Natural killer cell (primary cell): ENCODE measurements around the gene YWHAG. TPM values are rescaled to one million over a fixed set of nuclear protein-coding genes. Genes with fewer than 3 reads are reported as not detected.
"Not testable (repeated sequence)": the region's sequence is repeated elsewhere in the genome, so short reads cannot be mapped to it uniquely, and the experiment has no call there.

Experiments
- ATAC-seq, 3 donors: fragments of 150-1000 bp in 2 of 3; fragments of 200-7000 bp in 1 of 3; cut with Tn5 transposase; 1 replicate in 1 of 3; 2 replicates in 2 of 3; pipeline ENCODE4 v1.10.0; 2021; ENCODE audit warnings: mild to moderate bottlenecking in 2 of 3, moderate library complexity in 2 of 3
- DNase-seq, 2 donors: peaks; one replicate each; pipeline versions ENCODE4 v3.0.0 to v3.0.0-alpha.2; 2013 to 2021; ENCODE audit warnings: mixed read lengths in 1 of 2
- H3K27ac ChIP-seq: one replicate; pipeline ENCODE4 v1.5.1; 2013; ENCODE audit warnings: mild to moderate bottlenecking, low read length
- H3K27me3 ChIP-seq: one replicate; pipeline ENCODE4 v1.6.1; 2013; ENCODE audit warnings: low read length; ENCODE audit not compliant: control insufficient read depth, insufficient read depth
- H3K36me3 ChIP-seq: one replicate; pipeline ENCODE4 v1.6.1; 2013; ENCODE audit warnings: low read length; ENCODE audit not compliant: control insufficient read depth, insufficient read depth
- H3K4me1 ChIP-seq: one replicate; pipeline ENCODE4 v1.6.1; 2013; ENCODE audit warnings: low read length; ENCODE audit not compliant: control insufficient read depth, insufficient read depth
- H3K4me3 ChIP-seq: one replicate; pipeline ENCODE4 v1.5.1; 2013; ENCODE audit warnings: low read length
- H3K9me3 ChIP-seq: one replicate; pipeline ENCODE4 v1.6.1; 2013; ENCODE audit warnings: low read length; ENCODE audit not compliant: control insufficient read depth, insufficient read depth
- H3K27ac Mint-ChIP-seq, 2 donors: one replicate each; pipeline ENCODE4 v1.8.0; 2022; ENCODE audit warnings: mild to moderate bottlenecking in 2 of 2, mixed read lengths in 2 of 2, moderate library complexity in 1 of 2
- H3K27me3 Mint-ChIP-seq, 2 donors: one replicate each; pipeline ENCODE4 v1.8.0; 2022; ENCODE audit warnings: low read depth in 2 of 2, mixed read lengths in 2 of 2
- H3K36me3 Mint-ChIP-seq: one replicate; pipeline ENCODE4 v1.8.0; 2022; ENCODE audit warnings: mixed read lengths
- H3K4me1 Mint-ChIP-seq, 2 donors: one replicate each; pipeline ENCODE4 v1.8.0; 2022; ENCODE audit warnings: mixed read lengths in 2 of 2
- H3K4me3 Mint-ChIP-seq: one replicate; pipeline ENCODE4 v1.8.0; 2022; ENCODE audit warnings: mild to moderate bottlenecking, moderate library complexity, mixed read lengths
- H3K9me3 Mint-ChIP-seq, 2 donors: one replicate each; pipeline ENCODE4 v1.8.0; 2022; ENCODE audit warnings: mixed read lengths in 2 of 2
- WGBS: methylation state at CpG from one replicate; pipeline ENCODE4 v1.1.7; 2013; ENCODE audit warnings: missing lambda C conversion rate; ENCODE audit not compliant: insufficient coverage; 5-methylcytosine and 5-hydroxymethylcytosine counted together
- intact Hi-C: fragments of 100-400 bp; cut with micrococcal nuclease; formaldehyde crosslinking; loops from one replicate; pipeline ENCODE4 v1.14.2; 2022
- total RNA-seq, 4 donors: library from RNA; stranded (reverse); fragments of 120-200 nt in 1 of 4; gene quantifications; one replicate each; pipeline versions ENCODE4 v1.2.3 to v1.2.4, GENCODE V29; 2013 to 2022
- TF ChIP-seq, protein P1 (sequence below): fragments of 200-600 bp; IDR thresholded peaks from one replicate; pipeline ENCODE4 v1.8.0; 2022; ENCODE audit warnings: antibody characterized with exemption

The YWHAG gene
- total RNA-seq, 3 donors from 2014 or later (not counting 1 experiment from before 2014, with no cell fraction given), result 21.4 to 28.9 (median 27.4) TPM

DNA sequence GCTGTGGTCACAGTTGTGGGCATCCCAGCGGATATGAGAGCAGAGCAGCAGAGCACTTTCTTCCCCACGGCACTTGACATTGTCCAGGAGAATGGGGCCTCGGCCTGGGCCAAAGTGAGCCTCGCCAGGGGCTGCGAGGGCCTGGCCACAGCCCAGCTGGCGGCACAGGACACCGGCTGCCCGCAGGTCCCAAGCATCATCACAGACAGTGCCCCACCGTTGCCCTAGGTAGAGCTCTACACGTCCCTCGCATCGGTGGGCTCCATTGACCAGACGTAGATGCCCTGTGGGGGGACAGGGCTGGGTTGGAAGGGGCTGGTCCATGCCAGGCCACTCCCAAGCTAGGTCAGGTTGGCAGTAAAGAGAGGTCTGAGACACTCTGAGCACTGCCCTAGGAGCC, 31.3 kb upstream of the YWHAG start:
- Histone ChIP-seq H3K9me3 (no peaks in the 10 kb centered on the region), H3K4me1 (peaks cover 14% of the 10 kb centered on the region), H3K4me3 (no peak overlapping the region), H3K27ac (no peak overlapping the region), H3K36me3 (no peaks in the 10 kb centered on the region), H3K27me3 (no peaks in the 10 kb centered on the region)
- Mint-ChIP-seq H3K36me3 (no peaks in the 10 kb centered on the region), H3K27ac (no peak overlapping the region), H3K4me1 (peaks cover 5 to 9% of the 10 kb centered on the region in 2 donors), H3K27me3 (no peaks in the 10 kb centered on the region), H3K9me3 (no peaks in the 10 kb centered on the region), H3K4me3 (peak overlapping the region; percentile 6)
- 96% methylated on average over 13 of the region's 13 CpGs for WGBS
- no peak for ATAC-seq
- intact Hi-C loops, result no loop called here
- TF ChIP-seq, protein P1, sequence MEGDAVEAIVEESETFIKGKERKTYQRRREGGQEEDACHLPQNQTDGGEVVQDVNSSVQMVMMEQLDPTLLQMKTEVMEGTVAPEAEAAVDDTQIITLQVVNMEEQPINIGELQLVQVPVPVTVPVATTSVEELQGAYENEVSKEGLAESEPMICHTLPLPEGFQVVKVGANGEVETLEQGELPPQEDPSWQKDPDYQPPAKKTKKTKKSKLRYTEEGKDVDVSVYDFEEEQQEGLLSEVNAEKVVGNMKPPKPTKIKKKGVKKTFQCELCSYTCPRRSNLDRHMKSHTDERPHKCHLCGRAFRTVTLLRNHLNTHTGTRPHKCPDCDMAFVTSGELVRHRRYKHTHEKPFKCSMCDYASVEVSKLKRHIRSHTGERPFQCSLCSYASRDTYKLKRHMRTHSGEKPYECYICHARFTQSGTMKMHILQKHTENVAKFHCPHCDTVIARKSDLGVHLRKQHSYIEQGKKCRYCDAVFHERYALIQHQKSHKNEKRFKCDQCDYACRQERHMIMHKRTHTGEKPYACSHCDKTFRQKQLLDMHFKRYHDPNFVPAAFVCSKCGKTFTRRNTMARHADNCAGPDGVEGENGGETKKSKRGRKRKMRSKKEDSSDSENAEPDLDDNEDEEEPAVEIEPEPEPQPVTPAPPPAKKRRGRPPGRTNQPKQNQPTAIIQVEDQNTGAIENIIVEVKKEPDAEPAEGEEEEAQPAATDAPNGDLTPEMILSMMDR, result no peak
- DNase-seq, result no peak

DNA sequence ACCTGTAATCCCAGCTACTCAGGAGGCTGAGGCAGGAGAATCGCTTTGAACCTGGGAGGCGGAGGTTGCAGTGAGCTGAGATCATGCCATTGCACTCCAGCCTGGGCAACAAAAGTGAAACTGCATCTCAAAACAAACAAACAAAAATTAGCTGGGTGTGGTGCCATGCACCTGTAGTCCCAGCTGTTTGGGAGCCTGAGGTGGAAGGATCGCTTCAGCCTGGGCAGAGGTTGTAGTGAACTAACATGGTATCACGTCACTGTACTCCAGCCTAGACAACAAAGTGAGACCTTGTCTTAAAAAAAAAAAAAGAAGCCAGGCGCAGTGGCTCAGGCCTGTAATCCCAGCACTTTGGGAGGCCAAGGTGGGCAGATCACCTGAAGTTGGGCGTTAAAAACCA, 29.0 kb upstream of the YWHAG start:
- H3K4me1 Mint-ChIP-seq, H3K9me3 Mint-ChIP-seq, H3K27me3 ChIP-seq, ATAC-seq, intact Hi-C loops, H3K36me3 Mint-ChIP-seq, H3K27ac Mint-ChIP-seq, H3K4me1 ChIP-seq, H3K27me3 Mint-ChIP-seq, H3K27ac ChIP-seq, H3K36me3 ChIP-seq, DNase-seq, H3K4me3 ChIP-seq, H3K9me3 ChIP-seq, H3K4me3 Mint-ChIP-seq: not testable (repeated sequence)
- 91% methylated on average over 6 of the region's 6 CpGs for WGBS

DNA sequence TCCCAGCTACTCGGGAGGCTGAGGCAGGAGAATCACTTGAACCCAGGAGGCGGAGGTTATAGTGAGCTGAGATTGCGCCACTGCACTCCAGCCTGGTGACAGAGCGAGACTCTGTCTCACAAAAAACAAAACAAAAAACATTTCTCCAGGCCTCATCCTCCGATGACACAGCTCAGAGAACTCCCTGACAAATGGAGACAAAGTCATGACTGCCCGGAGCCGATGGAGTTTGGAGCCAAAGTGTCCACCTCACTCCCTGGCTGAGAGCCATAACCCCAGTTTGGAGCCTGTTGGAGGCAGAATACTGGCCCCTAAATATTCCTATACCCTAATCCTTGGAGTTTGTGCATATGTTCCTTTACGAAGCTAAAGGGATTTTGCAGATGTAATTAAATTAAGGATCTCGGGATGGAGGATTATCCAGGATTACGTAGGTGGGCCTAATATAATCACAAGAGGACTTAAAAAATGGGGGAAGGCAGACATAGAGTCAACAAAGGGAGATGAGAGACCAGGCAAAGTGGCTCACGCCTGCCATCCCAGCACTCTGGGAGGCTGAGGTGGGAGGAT, 28.0 kb upstream of the YWHAG start:
- H3K27me3 Mint-ChIP-seq, result no peaks in the 10 kb centered on the region
- WGBS, result 93% methylated on average over 11 of the region's 11 CpGs
- DNase-seq, result no peak
- H3K4me1 ChIP-seq, result no peaks in the 10 kb centered on the region
- no peaks in the 10 kb centered on the region for H3K27me3 ChIP-seq
- H3K27ac Mint-ChIP-seq, result no peak overlapping the region
- ATAC-seq, result no peak
- H3K4me3 Mint-ChIP-seq, result no peak overlapping the region
- H3K36me3 Mint-ChIP-seq, result no peaks in the 10 kb centered on the region
- no peaks in the 10 kb centered on the region for H3K36me3 ChIP-seq
- H3K27ac ChIP-seq, result no peak overlapping the region
- TF ChIP-seq, protein P1, result no peak
- no peaks in the 10 kb centered on the region for H3K9me3 ChIP-seq
- intact Hi-C loops, result no loop called here
- H3K9me3 Mint-ChIP-seq, result no peaks in the 10 kb centered on the region
- no peaks in the 10 kb centered on the region for H3K4me1 Mint-ChIP-seq
- H3K4me3 ChIP-seq, result no peak overlapping the region

DNA sequence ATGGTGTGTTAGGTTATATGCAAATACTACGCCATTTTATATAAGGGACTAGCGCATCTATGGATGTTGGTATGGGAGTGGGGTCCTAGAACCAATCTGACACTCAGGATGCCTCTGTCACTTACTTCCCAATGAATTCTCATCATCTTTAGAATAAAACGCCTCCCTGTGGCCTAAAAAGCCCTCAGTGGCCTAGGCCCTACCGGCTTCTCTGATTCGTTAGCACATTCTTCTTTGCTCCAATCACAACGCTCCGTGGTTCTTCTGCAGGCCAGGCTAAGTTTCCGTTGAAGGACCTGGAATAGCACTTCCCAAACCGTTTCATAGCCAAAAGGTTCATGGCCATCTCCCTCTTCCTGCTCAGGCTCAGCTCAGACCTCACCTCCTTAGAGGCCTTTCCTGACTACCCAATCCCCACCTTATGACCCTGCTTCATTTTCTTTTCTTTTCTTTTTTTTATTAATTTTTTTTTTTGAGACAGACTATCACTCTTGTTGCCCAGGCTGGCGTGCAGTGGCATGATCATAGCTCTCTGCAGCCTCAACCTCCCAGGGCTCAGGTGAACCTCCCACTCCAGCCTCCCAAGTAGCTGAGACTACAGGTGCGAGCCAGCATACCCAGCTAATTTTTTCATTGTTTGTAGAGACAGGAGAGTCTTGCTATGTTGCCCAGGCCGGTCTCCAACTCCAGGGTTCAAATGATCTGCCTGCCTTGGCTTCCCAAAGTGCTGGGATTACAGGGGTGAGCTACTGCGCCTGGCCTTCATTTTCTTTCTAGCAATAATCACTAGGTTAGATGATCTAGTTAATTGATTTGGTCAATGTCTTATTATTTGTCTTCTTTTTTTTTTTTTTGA, 24.5 kb upstream of the YWHAG start:
- intact Hi-C loops, result no loop called here
- ATAC-seq (no peak), DNase-seq (no peak)
- H3K4me1 ChIP-seq, result peaks cover 17% of the 10 kb centered on the region
- no peak overlapping the region for H3K27ac ChIP-seq
- no peaks in the 10 kb centered on the region for H3K9me3 ChIP-seq
- whole genome bisulfite sequencing, result 77% methylated on average over 10 of the region's 13 CpGs
- no peaks in the 10 kb centered on the region for H3K36me3 ChIP-seq
- H3K27me3 ChIP-seq, result no peaks in the 10 kb centered on the region
- no peaks in the 10 kb centered on the region for H3K9me3 Mint-ChIP-seq
- no peaks in the 10 kb centered on the region for H3K4me1 Mint-ChIP-seq
- H3K36me3 Mint-ChIP-seq, result no peaks in the 10 kb centered on the region
- TF ChIP-seq, protein P1, result no peak
- H3K4me3 ChIP-seq, result no peak overlapping the region
- H3K4me3 Mint-ChIP-seq, result no peak overlapping the region
- H3K27me3 Mint-ChIP-seq, result no peaks in the 10 kb centered on the region
- no peak overlapping the region for H3K27ac Mint-ChIP-seq
